SH-SY5Y (cell line): ENCODE results near the gene LARGE1.

Experiments
- GATA2 ChIP-seq: IDR thresholded peaks from 2 replicates; pipeline ENCODE4 v1.6.1; 2011; ENCODE audit warnings: mild to moderate bottlenecking, low read depth, low read length
- GATA3 ChIP-seq: IDR thresholded peaks from 2 replicates; pipeline ENCODE4 v1.6.1; 2011; ENCODE audit warnings: low read depth, mild to moderate bottlenecking, low read length, moderate library complexity

DNA sequence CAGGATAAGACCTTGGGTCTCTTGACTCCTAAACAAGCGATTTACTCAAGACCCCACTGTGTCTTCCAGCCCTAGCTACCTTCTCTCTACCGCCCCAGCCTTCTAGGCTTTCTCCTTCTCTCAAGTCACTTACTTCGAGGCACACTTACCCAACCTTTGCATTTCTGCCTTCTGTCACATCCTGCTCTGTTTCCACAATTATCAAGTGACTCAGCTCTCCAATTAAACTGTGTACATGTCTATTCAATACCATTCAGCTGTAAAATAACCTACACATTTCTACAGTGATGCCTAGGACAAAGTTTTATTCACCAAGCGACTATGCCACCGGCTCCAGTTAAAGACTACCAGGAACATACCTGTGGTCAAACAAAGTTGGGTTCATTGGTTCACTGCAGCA, 69.0 kb downstream of the LARGE1 start:
- TF ChIP-seq GATA2 (no peak), GATA3 (no peak)
